Fibroblast of pulmonary artery (primary cell): ENCODE results near the gene PRKCQ.

Experiments
- DNase-seq: peaks from one replicate; pipeline ENCODE4 v3.0.0-alpha.2; 2010; ENCODE audit warnings: low read depth
- H3K4me3 ChIP-seq: replicated peaks from 2 replicates; pipeline ENCODE4 v1.5.1; 2011; ENCODE audit warnings: low read depth, mild to moderate bottlenecking, control low read depth, low read length, moderate library complexity
- CTCF ChIP-seq: IDR thresholded peaks from 2 replicates; pipeline ENCODE4 v1.5.1; 2011; ENCODE audit warnings: mild to moderate bottlenecking, control low read depth, low read length, inconsistent platforms; ENCODE audit errors: missing control alignments

The PRKCQ gene

GRCh38 chr10:6511347-6511746 is 68.7 kb downstream of the PRKCQ start:
- no peak for DNase-seq
- no peak for TF ChIP-seq CTCF
- no peak overlapping the region for H3K4me3 ChIP-seq

GRCh38 chr10:6507311-6507710 is 72.8 kb downstream of the PRKCQ start:
- DNase-seq: no peak
- no peak overlapping the region for H3K4me3 ChIP-seq
- no peak for TF ChIP-seq CTCF

- TF ChIP-seq CTCF: no peak
- DNase-seq: no peak
- H3K4me3 ChIP-seq: no peak overlapping the region
Measured at GRCh38 chr10:6505300-6505699, 74.8 kb downstream of the PRKCQ start.

- no peak overlapping the region for H3K4me3 ChIP-seq
- no peak for DNase-seq
- no peak for TF ChIP-seq CTCF
Measured at GRCh38 chr10:6504296-6504695, 75.8 kb downstream of the PRKCQ start.

GRCh38 chr10:6503171-6503570 is 76.9 kb downstream of the PRKCQ start:
- no peak for TF ChIP-seq CTCF
- no peak overlapping the region for H3K4me3 ChIP-seq
- DNase-seq: no peak

GRCh38 chr10:6501931-6502330 is 78.1 kb downstream of the PRKCQ start:
- TF ChIP-seq CTCF: no peak
- DNase-seq: no peak
- no peak overlapping the region for H3K4me3 ChIP-seq

GRCh38 chr10:6499974-6500373 is 80.1 kb downstream of the PRKCQ start:
- TF ChIP-seq CTCF: no peak
- DNase-seq: no peak
- H3K4me3 ChIP-seq: no peak overlapping the region
